Esophagus muscularis mucosa (tissue), 4 donors: ENCODE measurements around the gene CCNY. TPM values are rescaled to one million over a fixed set of nuclear protein-coding genes. Genes with fewer than 3 reads are reported as not detected.

Source experiments
- DNase-seq: peaks from one replicate; pipeline ENCODE4 v3.0.0-alpha.2; 2017; ENCODE audit errors: extremely low spot score
- H3K27ac ChIP-seq, 4 donors: fragments of 200-600 bp; sonication (generic); replicated peaks in 1 of 4; 1 replicate in 3 of 4; 2 replicates in 1 of 4; pipeline ENCODE4 v1.5.1; 2016 to 2019; ENCODE audit warnings: mild to moderate bottlenecking in 1 of 4
- H3K27me3 ChIP-seq, 4 donors: fragments of 200-600 bp; sonication (generic); one replicate each; pipeline versions ENCODE4 v1.5.1 to v1.6.0; 2016 to 2019
- H3K36me3 ChIP-seq, 4 donors: fragments of 200-600 bp; sonication (generic); one replicate each; pipeline ENCODE4 v1.5.1; 2016 to 2019
- H3K4me1 ChIP-seq, 4 donors: fragments of 200-600 bp; sonication (generic); one replicate each; pipeline ENCODE4 v1.5.1; 2016 to 2019
- H3K4me3 ChIP-seq, 4 donors: fragments of 200-600 bp; sonication (generic); 1 replicate in 2 of 4; 2 replicates in 2 of 4; pipeline ENCODE4 v1.5.1; 2016 to 2019; ENCODE audit warnings: mild to moderate bottlenecking in 4 of 4, moderate library complexity in 1 of 4
- H3K9me3 ChIP-seq, 4 donors: fragments of 200-600 bp; sonication (generic); 1 replicate in 3 of 4; 2 replicates in 1 of 4; pipeline ENCODE4 v1.5.1; 2016 to 2019
- EP300 ChIP-seq: sonication (generic); formaldehyde crosslinking; IDR thresholded peaks from one replicate; pipeline ENCODE4 v1.6.1; 2017; ENCODE audit warnings: antibody characterized with exemption
- POLR2A ChIP-seq: fragments of 450-650 bp; IDR thresholded peaks from one replicate; pipeline ENCODE4 v1.6.1; 2017; ENCODE audit warnings: antibody characterized with exemption, moderate library complexity, mild to moderate bottlenecking, low read depth
- POLR2AphosphoS5 ChIP-seq, 2 donors: sonication (generic); formaldehyde crosslinking; IDR thresholded peaks; one replicate each; pipeline ENCODE4 v1.6.1; 2017; ENCODE audit warnings: antibody characterized with exemption in 2 of 2
- WGBS: methylation state at CpG from one replicate; pipeline ENCODE4 v1.1.5; 2018; 5-methylcytosine and 5-hydroxymethylcytosine counted together
- intact Hi-C: fragments of 100-400 bp; cut with DNase I; formaldehyde crosslinking; loops from one replicate; pipeline ENCODE4 v1.15.1; 2023
- total RNA-seq, 4 donors: library from RNA; depleted of rRNA; stranded (reverse); fragments of >200 nt; gene quantifications; one replicate each; pipeline versions ENCODE4 v1.1.0 to v1.2.1, GENCODE V29; 2016
- TF ChIP-seq, protein P1 (sequence below), 3 experiments: fragments of 200-600 bp in 2 of 3; fragments of 450-650 bp in 1 of 3; sonication (generic) in 2 of 3; IDR thresholded peaks; one replicate each; pipeline ENCODE4 v1.5.1; 2017 to 2019; ENCODE audit warnings: antibody characterized with exemption in 3 of 3, mild to moderate bottlenecking in 2 of 3, moderate library complexity in 1 of 3

CCNY gene
- total RNA-seq, 4 donors from 2014 or later = 36.6 to 53.5 (median 47.0) TPM

DNA sequence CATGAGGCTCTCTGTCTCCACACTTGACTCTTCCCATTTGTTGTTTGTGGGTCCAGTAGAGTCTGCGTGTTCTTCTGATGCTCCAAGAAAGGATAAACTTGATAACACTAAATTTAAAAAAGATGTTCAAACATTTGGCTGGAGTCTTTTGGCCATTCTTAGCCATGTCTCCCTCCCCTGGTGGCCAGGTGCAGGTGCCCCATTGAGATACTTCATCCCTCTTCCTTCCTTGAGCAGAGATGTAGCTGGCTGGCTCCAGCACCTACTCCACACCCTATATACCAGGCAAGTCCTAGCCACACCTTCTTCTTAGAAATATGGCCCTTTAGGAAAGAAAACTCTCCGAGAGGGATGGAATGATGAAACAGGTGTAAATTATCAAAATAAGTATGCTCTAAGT is 165.6 kb downstream of the CCNY start:
- Histone ChIP-seq H3K9me3 (no peaks in the 10 kb centered on the region), H3K36me3 (peaks cover 0 to 13% (median 0%) of the 10 kb centered on the region in 4 donors), H3K4me3 (no peak overlapping the region), H3K4me1 (peaks cover 0 to 11% (median 3%) of the 10 kb centered on the region in 4 donors), H3K27ac (no peak overlapping the region), H3K27me3 (no peaks in the 10 kb centered on the region)
- 94% methylated on average over 2 of the region's 2 CpGs for WGBS
- intact Hi-C loops = no loop called here
- TF ChIP-seq POLR2AphosphoS5 (IDR thresholded peaks at IDR 0.05) = no peak
- TF ChIP-seq, protein P1, sequence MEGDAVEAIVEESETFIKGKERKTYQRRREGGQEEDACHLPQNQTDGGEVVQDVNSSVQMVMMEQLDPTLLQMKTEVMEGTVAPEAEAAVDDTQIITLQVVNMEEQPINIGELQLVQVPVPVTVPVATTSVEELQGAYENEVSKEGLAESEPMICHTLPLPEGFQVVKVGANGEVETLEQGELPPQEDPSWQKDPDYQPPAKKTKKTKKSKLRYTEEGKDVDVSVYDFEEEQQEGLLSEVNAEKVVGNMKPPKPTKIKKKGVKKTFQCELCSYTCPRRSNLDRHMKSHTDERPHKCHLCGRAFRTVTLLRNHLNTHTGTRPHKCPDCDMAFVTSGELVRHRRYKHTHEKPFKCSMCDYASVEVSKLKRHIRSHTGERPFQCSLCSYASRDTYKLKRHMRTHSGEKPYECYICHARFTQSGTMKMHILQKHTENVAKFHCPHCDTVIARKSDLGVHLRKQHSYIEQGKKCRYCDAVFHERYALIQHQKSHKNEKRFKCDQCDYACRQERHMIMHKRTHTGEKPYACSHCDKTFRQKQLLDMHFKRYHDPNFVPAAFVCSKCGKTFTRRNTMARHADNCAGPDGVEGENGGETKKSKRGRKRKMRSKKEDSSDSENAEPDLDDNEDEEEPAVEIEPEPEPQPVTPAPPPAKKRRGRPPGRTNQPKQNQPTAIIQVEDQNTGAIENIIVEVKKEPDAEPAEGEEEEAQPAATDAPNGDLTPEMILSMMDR (IDR thresholded peaks at IDR 0.05) = no peak
- TF ChIP-seq EP300 = no peak
- TF ChIP-seq POLR2A = no peak
- DNase-seq = no peak

DNA sequence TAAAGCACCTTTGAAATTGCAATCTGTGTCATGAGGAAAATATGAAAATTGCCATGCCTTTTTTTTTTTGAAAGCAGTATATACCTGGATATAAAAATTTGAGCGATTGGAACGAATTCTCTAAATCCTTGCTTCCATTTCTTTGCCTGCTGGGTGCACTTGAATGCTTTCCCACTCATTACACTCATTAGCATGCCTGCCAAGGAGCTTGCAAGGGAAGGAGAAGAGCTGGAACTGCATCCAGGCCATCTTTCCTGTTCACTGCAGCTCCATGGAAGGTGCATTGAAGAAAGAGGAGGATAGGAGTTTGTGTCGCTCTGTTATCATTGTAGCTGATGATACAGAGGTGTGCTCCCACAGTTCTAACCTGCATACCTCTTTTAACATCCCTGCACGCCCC is 166.4 kb downstream of the CCNY start:
- TF ChIP-seq EP300 = no peak
- TF ChIP-seq POLR2AphosphoS5 (IDR thresholded peaks at IDR 0.05) = no peak
- TF ChIP-seq, protein P1 (IDR thresholded peaks at IDR 0.05) = no peak
- no peak for TF ChIP-seq POLR2A
- H3K36me3 ChIP-seq = peaks cover 0 to 13% (median 0%) of the 10 kb centered on the region in 4 donors
- no peaks in the 10 kb centered on the region for H3K27me3 ChIP-seq
- intact Hi-C loops = no loop called here
- H3K4me3 ChIP-seq = no peak overlapping the region
- 88% methylated on average over 4 of the region's 4 CpGs for WGBS
- no peaks in the 10 kb centered on the region for H3K9me3 ChIP-seq
- H3K4me1 ChIP-seq = peaks cover 0 to 9% (median 3%) of the 10 kb centered on the region in 4 donors
- H3K27ac ChIP-seq = no peak overlapping the region
- no peak for DNase-seq

DNA sequence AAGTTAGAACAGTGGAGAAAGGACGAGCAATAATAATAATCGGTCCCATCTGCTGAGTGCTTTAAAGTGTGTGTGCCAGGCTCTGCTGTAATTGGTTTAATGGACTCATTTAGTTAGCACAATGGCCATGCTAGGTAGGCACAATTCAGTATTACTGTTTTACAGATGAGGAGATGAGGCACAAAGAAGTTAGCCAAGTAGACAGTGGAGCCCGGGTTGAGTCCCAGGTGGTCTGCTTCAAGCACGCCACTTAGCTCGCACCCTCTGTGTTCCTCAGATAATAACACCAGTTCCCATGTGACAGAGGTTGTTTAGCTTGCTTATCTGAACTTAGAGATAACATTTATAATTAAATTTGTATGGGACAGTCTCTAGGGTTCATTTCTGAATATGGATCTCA is 167.3 kb downstream of the CCNY start:
- WGBS = 86% methylated on average over 5 of the region's 5 CpGs
- no peak overlapping the region for H3K27ac ChIP-seq
- H3K4me3 ChIP-seq = no peak overlapping the region
- H3K27me3 ChIP-seq = no peaks in the 10 kb centered on the region
- peaks cover 0 to 9% (median 0%) of the 10 kb centered on the region in 4 donors for H3K4me1 ChIP-seq
- intact Hi-C loops = no loop called here
- no peak for DNase-seq
- H3K9me3 ChIP-seq = no peaks in the 10 kb centered on the region
- TF ChIP-seq, protein P1 (IDR thresholded peaks at IDR 0.05) = no peak
- H3K36me3 ChIP-seq = peaks cover 0 to 13% (median 0%) of the 10 kb centered on the region in 4 donors

DNA sequence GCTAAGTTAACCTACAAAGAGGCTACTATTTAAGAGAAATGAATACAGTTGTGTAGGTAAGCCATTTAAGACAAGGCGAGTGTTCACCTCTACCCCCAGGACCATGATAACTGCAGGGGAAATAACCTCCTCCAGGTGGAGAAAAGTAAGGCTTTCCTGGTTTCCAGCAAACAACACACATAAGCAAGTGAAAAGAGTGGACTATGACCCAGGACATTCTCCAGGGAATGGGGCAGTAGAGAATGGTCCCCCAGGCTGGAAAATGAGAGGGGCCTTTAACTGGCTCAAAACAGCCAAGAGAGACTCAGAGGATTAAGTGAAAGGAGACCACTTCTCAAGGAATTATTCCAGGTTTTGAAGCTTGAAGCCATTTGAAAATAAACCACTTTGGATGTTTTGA is 167.8 kb downstream of the CCNY start:
- TF ChIP-seq POLR2AphosphoS5 (IDR thresholded peaks at IDR 0.05) = no peak
- TF ChIP-seq EP300 = no peak
- TF ChIP-seq POLR2A = no peak
- TF ChIP-seq, protein P1 (IDR thresholded peaks at IDR 0.05) = no peak
- WGBS = 55% methylated on average over 1 of the region's 1 CpG
- H3K27me3 ChIP-seq = no peaks in the 10 kb centered on the region

DNA sequence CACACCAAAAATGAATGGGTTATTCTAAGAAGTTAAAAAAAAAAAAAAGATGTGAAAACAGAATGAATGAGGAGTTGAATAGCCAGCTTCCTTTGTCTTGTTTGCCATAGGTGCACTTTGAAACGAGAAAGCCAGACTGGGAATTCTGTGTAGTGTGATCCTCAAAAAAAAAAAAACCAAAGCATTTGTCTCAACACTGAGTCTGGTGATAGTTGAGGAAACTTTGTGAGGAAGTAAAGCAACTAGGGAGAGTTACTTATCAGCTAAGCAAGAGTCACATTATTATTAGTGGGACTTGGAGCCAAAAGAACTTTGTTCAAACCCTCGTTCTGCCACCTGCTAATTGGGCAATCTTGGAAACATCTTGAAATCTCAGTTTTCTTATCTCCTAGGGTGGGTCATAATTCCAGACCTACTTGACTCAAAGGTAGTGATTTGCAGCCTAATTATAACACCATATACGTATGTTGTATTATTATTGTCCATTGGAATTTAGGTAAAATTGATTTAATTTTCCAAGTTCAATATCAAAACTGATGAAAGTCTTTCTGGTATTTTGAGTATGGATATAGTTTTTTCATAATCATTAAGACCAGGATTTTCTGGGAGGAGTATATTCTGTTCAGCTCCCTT is 169.0 kb downstream of the CCNY start:
- H3K4me3 ChIP-seq = no peak overlapping the region
- 91% methylated on average over 3 of the region's 3 CpGs for WGBS

More for the DNA sequence above, 167.8 kb downstream of the CCNY start:
- H3K9me3 ChIP-seq = no peaks in the 10 kb centered on the region
- intact Hi-C loops = no loop called here
- peaks cover 0 to 13% (median 0%) of the 10 kb centered on the region in 4 donors for H3K36me3 ChIP-seq
- DNase-seq = no peak
- H3K4me3 ChIP-seq = no peak overlapping the region
- no peak overlapping the region for H3K27ac ChIP-seq
- H3K4me1 ChIP-seq = peaks cover 0 to 9% (median 0%) of the 10 kb centered on the region in 4 donors

More for the DNA sequence above, 169.0 kb downstream of the CCNY start:
- TF ChIP-seq POLR2A (no peak), EP300 (no peak)
- TF ChIP-seq, protein P1 (IDR thresholded peaks at IDR 0.05) = no peak
- DNase-seq = no peak
- Histone ChIP-seq H3K36me3 (peaks cover 0 to 13% (median 0%) of the 10 kb centered on the region in 4 donors), H3K27me3 (no peaks in the 10 kb centered on the region), H3K4me1 (peaks cover 0 to 9% (median 0%) of the 10 kb centered on the region in 4 donors), H3K9me3 (no peaks in the 10 kb centered on the region), H3K27ac (no peak overlapping the region)
- intact Hi-C loops = no loop called here
